ENCODE data around the gene B4GALT2. TPM values are rescaled to one million over a fixed set of nuclear protein-coding genes. Genes with fewer than 3 reads are reported as not detected.
A peak's percentile ranks its signal among the peaks of the same experiment; 100 is the strongest.

Gene B4GALT2
- total and polyA plus RNA-seq, 2 of the 4 experiments (the other 2 are of a cell fraction) = 52.3 to 60.8 TPM

GRCh38 chr1:43975249-43975961, 3.6 kb upstream of the B4GALT2 start:
- no TSS peak for BruUV-seq (replicated peaks)
- no peak overlapping the region for H4K5ac ChIP-seq (ENCODE audit: low read depth, low read length)
- H4K20me1 ChIP-seq (ENCODE audit: insufficient read depth, low read length) = peaks cover 25% of the 10 kb centered on the region
- peak overlapping the region; percentile 99 for H2AFZ ChIP-seq (replicated peaks; ENCODE audit: low read length, poor library complexity)
- no peaks in the 10 kb centered on the region for H3K27me3 ChIP-seq (ENCODE audit: control insufficient read depth, insufficient read depth, low read length)
- H3K9ac ChIP-seq (ENCODE audit: low read depth, low read length) = peak overlapping the region; percentile 71
- WGBS, 2 experiments (ENCODE audit: extremely low coverage in 2 of 2, insufficient read length in 1 of 2) = 0% methylated on average over 10 of the region's 34 CpGs; no CpG with 5 or more reads in 1 of the 2 experiments
- peak overlapping the region; percentile 65 for H3K4me2 ChIP-seq (ENCODE audit: low read depth, low read length)
- peak overlapping the region; percentile 58 for H3K14ac ChIP-seq (replicated peaks; ENCODE audit: low read depth, low read length)
- POLR2A ChIA-PET (ENCODE audit: unreplicated experiment) = interaction anchor here (0.6 kb wide), 3 partner anchors 16 to 1158 kb away, joined by 3 to 9 read pairs (median 5); no protein-coding TSS in a partner anchor
- no peak overlapping the region for H2BK15ac ChIP-seq (ENCODE audit: low read depth, low read length)
- no peak overlapping the region for H2BK120ac ChIP-seq (ENCODE audit: low read depth, low read length)
- peaks cover 25% of the 10 kb centered on the region for H3K36me3 ChIP-seq (ENCODE audit: control insufficient read depth, insufficient read depth, low read length)
- peak overlapping the region in 1 of 2 experiments; percentile 65; a peak in 1 of 4 replicates for H4K8ac ChIP-seq (ENCODE audit: low read depth in 2 of 2, low read length in 2 of 2)
- H2BK20ac ChIP-seq (ENCODE audit: low read depth, low read length) = no peak overlapping the region
- peak overlapping the region; percentile 73 for H3K27ac ChIP-seq (ENCODE audit: insufficient read depth, low read length)
- peaks cover 41 to 61% of the 10 kb centered on the region in 2 experiments; a peak in 3 of 4 replicates for H3K79me1 ChIP-seq (ENCODE audit: low read depth in 1 of 2, low read length in 2 of 2)
- peak overlapping the region; percentile 66 for H2BK5ac ChIP-seq (ENCODE audit: low read depth, low read length, poor library complexity, severe bottlenecking)
- in situ Hi-C loops (cut with MboI; ENCODE audit: low sequenced_read_pairs) = no loop called here
- H2AK9ac ChIP-seq (replicated peaks; ENCODE audit: low read depth, low read length, poor library complexity) = peak overlapping the region; percentile 94
- H3K4me1 ChIP-seq (ENCODE audit: control insufficient read depth, insufficient read depth, low read length) = peaks cover 18% of the 10 kb centered on the region
- H2AK5ac ChIP-seq (ENCODE audit: low read depth, low read length) = peak overlapping the region; percentile 76
- dilution Hi-C loops (cut with HindIII; ENCODE audit: low sequenced_read_pairs, unreplicated experiment) = no loop called here
- H4K91ac ChIP-seq (ENCODE audit: insufficient read depth, low read depth, low read length) = peak overlapping the region; percentile 28; the same call in 1 of the 2 replicates
- CTCF ChIA-PET = no interaction called here
- H3K56ac ChIP-seq (ENCODE audit: extremely low read depth, insufficient read depth, low read length) = peak overlapping the region; percentile 45; the same call in 1 of the 2 replicates
- peaks cover 35% of the 10 kb centered on the region for H3K9me1 ChIP-seq (ENCODE audit: insufficient read depth, low read length)
- H3K23ac ChIP-seq (ENCODE audit: low read depth, low read length) = peak overlapping the region; percentile 86
- H3K4me3 ChIP-seq (ENCODE audit: insufficient read depth, low read depth, low read length) = peak overlapping the region; percentile 76
- H3K9me3 ChIP-seq (ENCODE audit: control insufficient read depth, insufficient read depth, low read length) = no peaks in the 10 kb centered on the region
- TF ChIP-seq RCOR1 (IDR thresholded peaks at IDR 0.05; ENCODE audit: insufficient replicate concordance, low read length) (no peak), SMC3 (IDR thresholded peaks at IDR 0.05; ENCODE audit: low read depth, low read length) (no peak), BHLHE40 (IDR thresholded peaks at IDR 0.05; ENCODE audit: low read depth, low read length) (no peak)
- no peak overlapping the region for H3K18ac ChIP-seq (ENCODE audit: low read depth, low read length)
- H3K4ac ChIP-seq (ENCODE audit: low read depth, low read length) = peak overlapping the region; percentile 26
- intact Hi-C loops (cut with micrococcal nuclease) = no loop called here
- ATAC-seq (ENCODE audit: low read depth) = peak; percentile 7
- no peak for DNase-seq

Data from IMR-90 (cell line).